Suprapubic skin (tissue), 4 donors: ENCODE data around the gene GLUD1.

ENCODE experiments used
- CTCF ChIP-seq, 2 donors: fragments of 200-600 bp in 1 of 2; fragments of 450-650 bp in 1 of 2; sonication (generic) in 1 of 2; IDR thresholded peaks; one replicate each; pipeline ENCODE4 v1.5.1; 2016 to 2019; ENCODE audit warnings: antibody characterized with exemption in 2 of 2, mild to moderate bottlenecking in 1 of 2, moderate library complexity in 1 of 2
- POLR2A ChIP-seq, 2 donors: fragments of 450-650 bp; IDR thresholded peaks; one replicate each; pipeline ENCODE4 v1.6.1; 2017; ENCODE audit warnings: antibody characterized with exemption in 2 of 2, mild to moderate bottlenecking in 2 of 2, moderate library complexity in 2 of 2
- POLR2AphosphoS5 ChIP-seq, 3 donors: sonication (generic); formaldehyde crosslinking; IDR thresholded peaks; one replicate each; pipeline ENCODE4 v1.6.1; 2017; ENCODE audit warnings: antibody characterized with exemption in 3 of 3

GRCh38 chr10:87066178-87066577 lies 28.5 kb downstream of the GLUD1 start:
- TF ChIP-seq POLR2A (IDR thresholded peaks at IDR 0.05), result no peak
- TF ChIP-seq CTCF (IDR thresholded peaks at IDR 0.05), result no peak
- no peak for TF ChIP-seq POLR2AphosphoS5 (IDR thresholded peaks at IDR 0.05)
